Smooth muscle cell (in vitro differentiated cells): ENCODE measurements around the gene COPA. TPM values are rescaled to one million over a fixed set of nuclear protein-coding genes. Genes with fewer than 3 reads are reported as not detected.

Experiments
- DNase-seq: peaks from one replicate; lab custom pipeline; 2025; ENCODE audit not compliant: unreplicated experiment; lab: John Stamatoyannopoulos, UW
- H2AFZ ChIP-seq: fragments of 200-600 bp; sonication (generic); 2 replicates; pipeline ENCODE4 v1.6.0; 2016; ENCODE audit warnings: antibody characterized with exemption, low read depth, mild to moderate bottlenecking
- H3F3A ChIP-seq: fragments of 200-600 bp; sonication (generic); 2 replicates; pipeline ENCODE4 v1.6.0; 2017; ENCODE audit warnings: antibody characterized with exemption, low read depth
- H3K27ac ChIP-seq: fragments of 200-600 bp; sonication (generic); 2 replicates; pipeline ENCODE4 v1.5.1; 2016; ENCODE audit warnings: low read depth, mild to moderate bottlenecking
- H3K27me3 ChIP-seq: fragments of 200-600 bp; sonication (generic); 2 replicates; pipeline ENCODE4 v1.6.1; 2016; ENCODE audit warnings: low read depth, mild to moderate bottlenecking
- H3K36me3 ChIP-seq: fragments of 200-600 bp; sonication (generic); 2 replicates; pipeline ENCODE4 v1.5.1; 2016; ENCODE audit warnings: low read depth
- H3K4me1 ChIP-seq: fragments of 200-600 bp; sonication (generic); 2 replicates; pipeline ENCODE4 v1.5.1; 2016; ENCODE audit warnings: low read depth
- H3K4me2 ChIP-seq: fragments of 200-600 bp; sonication (generic); 2 replicates; pipeline ENCODE4 v1.6.0; 2016; ENCODE audit warnings: mild to moderate bottlenecking
- H3K4me3 ChIP-seq: fragments of 200-600 bp; sonication (generic); 2 replicates; pipeline ENCODE4 v1.5.1; 2016; ENCODE audit warnings: mild to moderate bottlenecking
- H3K79me2 ChIP-seq: fragments of 200-600 bp; sonication (generic); 2 replicates; pipeline ENCODE4 v1.6.0; 2016; ENCODE audit warnings: low read depth, mild to moderate bottlenecking
- H3K9ac ChIP-seq: fragments of 200-600 bp; sonication (generic); 2 replicates; pipeline ENCODE4 v1.6.0; 2016; ENCODE audit warnings: low read depth
- H3K9me3 ChIP-seq: fragments of 200-600 bp; sonication (generic); replicated peaks from 2 replicates; pipeline ENCODE4 v1.5.1; 2016; ENCODE audit warnings: low read depth
- H4K20me1 ChIP-seq: fragments of 200-600 bp; sonication (generic); 2 replicates; pipeline ENCODE4 v1.6.0; 2016; ENCODE audit warnings: low read depth
- WGBS: methylation state at CpG from one replicate; pipeline ENCODE4 v1.1.7; 2016; ENCODE audit warnings: low lambda C conversion rate; 5-methylcytosine and 5-hydroxymethylcytosine counted together
- polyA plus RNA-seq: library from polyadenylated mRNA; unstranded; fragments of >200 nt; fragmentation: Nextera tagmentation; extraction: Ambion mirVana; gene quantifications from 2 replicates; pipeline ENCODE4 v1.2.1, GENCODE V29; 2016
- total RNA-seq: library from RNA; depleted of rRNA; stranded (reverse); fragments of >200 nt; gene quantifications from 2 replicates; pipeline ENCODE4 v1.2.3, GENCODE V29; 2014
- TF ChIP-seq, protein P1 (sequence below): fragments of 200-600 bp; sonication (generic); IDR thresholded peaks from 2 replicates; pipeline ENCODE4 v1.5.1; 2017; ENCODE audit warnings: borderline replicate concordance, mild to moderate bottlenecking, antibody characterized with exemption; ENCODE audit not compliant: insufficient read depth, poor library complexity, severe bottlenecking

COPA gene
- total and polyA plus RNA-seq, 2 experiments from 2014 or later = 171 to 196 TPM

DNA sequence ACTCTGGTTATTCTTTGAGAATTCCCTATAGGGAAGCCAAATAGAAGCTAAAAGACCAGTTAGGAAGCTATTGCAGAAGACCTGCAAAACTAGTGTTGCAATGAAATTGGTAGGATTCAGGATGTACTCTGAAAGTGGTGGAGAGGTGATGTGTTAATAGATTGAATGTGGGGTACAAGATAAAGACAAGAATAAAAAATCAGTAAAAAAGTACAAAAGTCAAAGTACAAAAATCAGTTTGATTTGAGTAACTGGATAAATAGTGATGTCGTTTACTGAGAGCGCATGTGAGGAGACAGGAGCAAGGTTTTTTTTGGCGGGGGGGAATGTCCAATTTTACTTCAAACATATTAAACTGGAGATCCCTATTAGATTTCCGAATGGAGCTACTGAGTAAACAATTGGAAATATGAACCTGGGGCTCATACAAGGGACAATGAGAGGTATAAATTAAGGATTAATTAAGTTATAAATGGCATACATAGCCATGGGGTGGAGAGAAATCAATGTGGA, 78.2 kb downstream of the COPA start:
- H3K4me2 ChIP-seq = no peak overlapping the region
- H3K4me3 ChIP-seq = no peak overlapping the region
- H3K36me3 ChIP-seq = no peaks in the 10 kb centered on the region
- no peak for DNase-seq
- H2AFZ ChIP-seq = no peak overlapping the region
- H3K4me1 ChIP-seq = peaks cover 15% of the 10 kb centered on the region
- H3K9me3 ChIP-seq = no peaks in the 10 kb centered on the region
- H4K20me1 ChIP-seq = peaks cover 12% of the 10 kb centered on the region
- H3K27ac ChIP-seq = no peak overlapping the region
- peaks cover 7% of the 10 kb centered on the region for H3K79me2 ChIP-seq
- H3F3A ChIP-seq = peaks cover 19% of the 10 kb centered on the region
- WGBS = 84% methylated on average over 4 of the region's 4 CpGs
- TF ChIP-seq, protein P1, sequence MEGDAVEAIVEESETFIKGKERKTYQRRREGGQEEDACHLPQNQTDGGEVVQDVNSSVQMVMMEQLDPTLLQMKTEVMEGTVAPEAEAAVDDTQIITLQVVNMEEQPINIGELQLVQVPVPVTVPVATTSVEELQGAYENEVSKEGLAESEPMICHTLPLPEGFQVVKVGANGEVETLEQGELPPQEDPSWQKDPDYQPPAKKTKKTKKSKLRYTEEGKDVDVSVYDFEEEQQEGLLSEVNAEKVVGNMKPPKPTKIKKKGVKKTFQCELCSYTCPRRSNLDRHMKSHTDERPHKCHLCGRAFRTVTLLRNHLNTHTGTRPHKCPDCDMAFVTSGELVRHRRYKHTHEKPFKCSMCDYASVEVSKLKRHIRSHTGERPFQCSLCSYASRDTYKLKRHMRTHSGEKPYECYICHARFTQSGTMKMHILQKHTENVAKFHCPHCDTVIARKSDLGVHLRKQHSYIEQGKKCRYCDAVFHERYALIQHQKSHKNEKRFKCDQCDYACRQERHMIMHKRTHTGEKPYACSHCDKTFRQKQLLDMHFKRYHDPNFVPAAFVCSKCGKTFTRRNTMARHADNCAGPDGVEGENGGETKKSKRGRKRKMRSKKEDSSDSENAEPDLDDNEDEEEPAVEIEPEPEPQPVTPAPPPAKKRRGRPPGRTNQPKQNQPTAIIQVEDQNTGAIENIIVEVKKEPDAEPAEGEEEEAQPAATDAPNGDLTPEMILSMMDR = no peak
- no peaks in the 10 kb centered on the region for H3K27me3 ChIP-seq
- H3K9ac ChIP-seq = no peak overlapping the region

DNA sequence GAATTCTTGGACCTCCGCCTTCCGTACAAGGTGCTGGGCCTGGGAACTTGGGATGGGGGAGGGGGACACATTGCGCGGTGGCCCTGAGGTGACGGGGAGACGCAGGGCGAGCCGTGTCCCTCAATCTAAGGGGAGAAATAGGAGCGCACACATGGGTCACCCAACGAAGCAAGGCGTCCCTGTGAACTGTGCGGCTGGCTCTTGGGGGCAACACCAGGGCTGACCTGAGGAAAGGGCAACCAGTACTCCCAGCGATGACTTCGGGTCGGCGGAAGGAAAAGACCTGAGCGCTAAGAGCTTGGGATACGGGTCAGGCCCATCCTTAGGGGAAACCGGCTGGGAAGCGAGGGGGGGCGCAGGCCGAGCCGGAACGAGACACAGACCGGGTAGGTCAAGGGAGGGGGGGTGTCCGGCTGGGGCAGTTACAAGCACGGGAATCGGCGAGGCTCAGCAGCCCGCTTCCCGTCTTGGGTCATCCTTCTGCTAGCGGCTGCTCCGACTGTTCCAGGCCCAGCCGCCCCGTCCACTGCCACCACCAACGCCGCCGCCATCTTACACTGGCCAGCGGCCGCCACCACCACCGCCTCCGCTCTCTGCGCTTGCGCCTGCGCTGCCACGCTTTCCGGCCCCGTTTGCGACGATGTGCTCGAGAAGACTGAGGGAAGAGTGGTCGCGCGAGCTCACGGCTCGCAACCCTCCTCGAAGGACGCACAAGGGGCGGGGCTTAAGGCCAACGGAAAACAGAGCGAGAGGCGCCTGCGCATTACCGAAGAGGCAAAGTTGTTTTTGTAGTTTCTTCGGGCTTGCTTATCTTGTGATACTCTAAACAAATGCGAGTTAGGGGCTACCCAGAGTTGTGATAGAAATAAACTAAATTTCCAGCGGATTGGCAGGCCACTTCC, 80.9 kb downstream of the COPA start, which contains the start of gene DCAF8:
TSS of gene DCAF8 (minus strand) at position 657 of the 902 bp plus-strand sequence. CDS start 18,541 bp downstream, outside the sequence.
- Histone ChIP-seq H3K27ac (peak within 1 kb of the TSS; percentile 100), H3K4me1 (peaks cover 26% of the 10 kb centered on the region), H3K27me3 (no peaks in the 10 kb centered on the region), H3K9ac (peak within 1 kb of the TSS; percentile 99), H3K79me2 (peaks cover 34% of the 10 kb centered on the region), H3K9me3 (no peaks in the 10 kb centered on the region), H4K20me1 (peaks cover 39% of the 10 kb centered on the region), H2AFZ (peak within 1 kb of the TSS; percentile 94), H3K4me2 (peak within 1 kb of the TSS; percentile 93), H3F3A (peaks cover 23% of the 10 kb centered on the region), H3K4me3 (peak within 1 kb of the TSS; percentile 74), H3K36me3 (no peaks in the 10 kb centered on the region)
- under 1% methylated on average over 66 of the region's 67 CpGs for WGBS
- peak; percentile 90 for DNase-seq
- TF ChIP-seq, protein P1 = no peak

DNA sequence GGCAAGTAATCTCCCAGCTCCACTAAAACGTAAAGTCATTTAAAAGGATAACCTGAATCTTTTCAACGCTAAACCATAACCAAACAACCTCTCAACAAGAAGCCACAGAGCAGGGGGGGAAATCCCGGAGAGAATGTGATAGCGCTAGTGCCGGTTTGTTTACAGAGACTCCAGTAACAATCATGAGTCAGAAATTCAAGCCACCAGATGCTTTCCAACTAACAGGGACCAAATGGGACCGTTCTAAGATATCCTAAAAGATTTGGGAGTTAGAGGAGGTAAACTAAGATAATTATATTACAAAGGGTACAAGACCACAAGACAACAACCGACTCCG, 81.5 kb downstream of the COPA start:
- no peaks in the 10 kb centered on the region for H3K36me3 ChIP-seq
- no peak overlapping the region for H2AFZ ChIP-seq
- peaks cover 35% of the 10 kb centered on the region for H3K79me2 ChIP-seq
- TF ChIP-seq, protein P1 = no peak
- peaks cover 23% of the 10 kb centered on the region for H3F3A ChIP-seq
- H3K4me3 ChIP-seq = peak overlapping the region; percentile 74
- H4K20me1 ChIP-seq = peaks cover 45% of the 10 kb centered on the region
- peak overlapping the region; percentile 99 for H3K9ac ChIP-seq
- H3K4me1 ChIP-seq = peaks cover 32% of the 10 kb centered on the region
- no peaks in the 10 kb centered on the region for H3K9me3 ChIP-seq
- under 1% methylated on average over 8 of the region's 8 CpGs for WGBS
- H3K27ac ChIP-seq = peak overlapping the region; percentile 100
- DNase-seq = peak; percentile 26
- H3K27me3 ChIP-seq = no peaks in the 10 kb centered on the region
- peak overlapping the region; percentile 93 for H3K4me2 ChIP-seq
